ENCODE data around the gene RIN1. TPM values are rescaled to one million over a fixed set of nuclear protein-coding genes. Genes with fewer than 3 reads are reported as not detected.

Gene RIN1
- total RNA-seq, 1 donor from 2014 or later, result 4.3 TPM

GRCh38 chr11:66302656-66303055 lies 33.6 kb downstream of the RIN1 start:
- H3K36me3 Mint-ChIP-seq (ENCODE audit: low read depth), result no peaks in the 10 kb centered on the region
- no peak overlapping the region for H3K4me3 Mint-ChIP-seq
- H3K9me3 Mint-ChIP-seq, result no peaks in the 10 kb centered on the region
- TF ChIP-seq CTCF (conservative IDR thresholded peaks at IDR 0.05), result no peak
- no peak overlapping the region for H3K27ac Mint-ChIP-seq (ENCODE audit: unreplicated experiment)
- H3K27me3 Mint-ChIP-seq (ENCODE audit: low read depth), result peaks cover 10% of the 10 kb centered on the region
- no peak for DNase-seq (ENCODE audit: low read depth, low spot score)
- H3K4me1 Mint-ChIP-seq, result no peaks in the 10 kb centered on the region

- no peak for DNase-seq (ENCODE audit: low read depth, low spot score)
- no peak for TF ChIP-seq CTCF (conservative IDR thresholded peaks at IDR 0.05)
- Mint-ChIP-seq H3K36me3 (ENCODE audit: low read depth) (no peaks in the 10 kb centered on the region), H3K27ac (ENCODE audit: unreplicated experiment) (no peak overlapping the region), H3K4me1 (no peaks in the 10 kb centered on the region), H3K27me3 (ENCODE audit: low read depth) (peaks cover 22% of the 10 kb centered on the region), H3K9me3 (no peaks in the 10 kb centered on the region), H3K4me3 (no peak overlapping the region)
Measured at GRCh38 chr11:66299186-66299585, 37.0 kb downstream of the RIN1 start.

- TF ChIP-seq CTCF (conservative IDR thresholded peaks at IDR 0.05), result no peak
- Mint-ChIP-seq H3K4me3 (no peak overlapping the region), H3K4me1 (peaks cover 4% of the 10 kb centered on the region), H3K27ac (ENCODE audit: unreplicated experiment) (no peak overlapping the region), H3K9me3 (no peaks in the 10 kb centered on the region), H3K27me3 (ENCODE audit: low read depth) (peaks cover 37% of the 10 kb centered on the region), H3K36me3 (ENCODE audit: low read depth) (no peaks in the 10 kb centered on the region)
- DNase-seq (ENCODE audit: low read depth, low spot score), result no peak
Measured at GRCh38 chr11:66297610-66298009, 38.6 kb downstream of the RIN1 start.

- no peaks in the 10 kb centered on the region for H3K36me3 Mint-ChIP-seq (ENCODE audit: low read depth)
- peaks cover 17% of the 10 kb centered on the region for H3K4me1 Mint-ChIP-seq
- no peak for TF ChIP-seq CTCF (conservative IDR thresholded peaks at IDR 0.05)
- no peak for DNase-seq (ENCODE audit: low read depth, low spot score)
- no peak overlapping the region for H3K4me3 Mint-ChIP-seq
- H3K27me3 Mint-ChIP-seq (ENCODE audit: low read depth), result peaks cover 56% of the 10 kb centered on the region
- no peak overlapping the region for H3K27ac Mint-ChIP-seq (ENCODE audit: unreplicated experiment)
- no peaks in the 10 kb centered on the region for H3K9me3 Mint-ChIP-seq
Measured at GRCh38 chr11:66294626-66295620, 41.3 kb downstream of the RIN1 start.

- Mint-ChIP-seq H3K4me3 (peak overlapping the region; percentile 71), H3K27me3 (ENCODE audit: low read depth) (peaks cover 62% of the 10 kb centered on the region), H3K9me3 (no peaks in the 10 kb centered on the region), H3K4me1 (peaks cover 26% of the 10 kb centered on the region), H3K27ac (ENCODE audit: unreplicated experiment) (no peak overlapping the region), H3K36me3 (ENCODE audit: low read depth) (no peaks in the 10 kb centered on the region)
- no peak for DNase-seq (ENCODE audit: low read depth, low spot score)
- TF ChIP-seq CTCF (conservative IDR thresholded peaks at IDR 0.05), result no peak
Measured at GRCh38 chr11:66293777-66294625, 42.2 kb downstream of the RIN1 start.
